Adipocyte (in vitro differentiated cells): ENCODE data around the gene PSPH.
A peak's percentile ranks its signal among the peaks of the same experiment; 100 is the strongest.

ENCODE experiments used
- DNase-seq: peaks from one replicate; pipeline ENCODE4 v3.0.0-alpha.2; 2015; ENCODE audit warnings: low read depth
- H3K27me3 ChIP-seq: replicated peaks from 2 replicates; pipeline ENCODE4 v1.7.0; 2013; ENCODE audit warnings: mild to moderate bottlenecking, low read length, moderate library complexity; ENCODE audit not compliant: control insufficient read depth, insufficient read depth
- H3K36me3 ChIP-seq: 2 replicates; pipeline ENCODE4 v1.7.0; 2013; ENCODE audit warnings: low read length, mild to moderate bottlenecking, moderate library complexity; ENCODE audit not compliant: control insufficient read depth, insufficient read depth, severe bottlenecking
- H3K4me1 ChIP-seq: 2 replicates; pipeline ENCODE4 v1.7.0; 2013; ENCODE audit warnings: mild to moderate bottlenecking, low read length, moderate library complexity; ENCODE audit not compliant: control insufficient read depth, insufficient read depth
- H3K4me3 ChIP-seq: 2 replicates; pipeline ENCODE4 v1.7.0; 2013; ENCODE audit warnings: mild to moderate bottlenecking, low read length, moderate library complexity
- H3K9ac ChIP-seq: 2 replicates; pipeline ENCODE4 v1.7.0; 2013; ENCODE audit warnings: mild to moderate bottlenecking, low read length, moderate library complexity
- H3K9me3 ChIP-seq: 2 replicates; pipeline ENCODE4 v1.7.0; 2013; ENCODE audit warnings: mild to moderate bottlenecking, low read length, moderate library complexity; ENCODE audit not compliant: control insufficient read depth

The PSPH gene

GRCh38 chr7:55996856-55997500 is 54.3 kb downstream of the PSPH start:
- Histone ChIP-seq H3K4me3 (no peak overlapping the region), H3K36me3 (peaks cover 50% of the 10 kb centered on the region), H3K4me1 (peaks cover 6% of the 10 kb centered on the region), H3K9ac (no peak overlapping the region), H3K27me3 (no peaks in the 10 kb centered on the region), H3K9me3 (no peaks in the 10 kb centered on the region)
- DNase-seq: no peak

DNA sequence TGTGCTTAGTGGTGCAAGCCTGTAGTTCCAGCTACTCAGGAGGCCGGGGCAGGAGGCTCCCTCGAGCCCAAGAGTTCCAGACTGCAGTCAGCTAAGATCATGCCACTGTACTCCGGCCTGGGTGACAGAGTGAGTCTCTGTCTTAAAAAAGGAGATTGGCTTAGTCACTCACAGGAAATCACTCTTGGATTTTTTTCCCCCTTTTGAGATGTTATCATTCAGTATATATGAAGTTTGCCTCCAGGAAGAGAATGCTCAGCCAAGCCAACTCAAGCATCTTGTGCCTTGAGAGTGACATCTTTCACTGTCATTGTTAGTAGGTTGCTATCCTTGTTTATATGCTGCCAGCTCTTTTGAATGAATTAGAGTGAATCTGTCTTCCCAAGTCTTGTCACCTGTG is 58.9 kb downstream of the PSPH start:
- H3K4me1 ChIP-seq: no peaks in the 10 kb centered on the region
- H3K9me3 ChIP-seq: no peaks in the 10 kb centered on the region
- H3K36me3 ChIP-seq: peaks cover 55% of the 10 kb centered on the region
- no peak overlapping the region for H3K9ac ChIP-seq
- no peak overlapping the region for H3K4me3 ChIP-seq
- DNase-seq: no peak
- no peaks in the 10 kb centered on the region for H3K27me3 ChIP-seq

DNA sequence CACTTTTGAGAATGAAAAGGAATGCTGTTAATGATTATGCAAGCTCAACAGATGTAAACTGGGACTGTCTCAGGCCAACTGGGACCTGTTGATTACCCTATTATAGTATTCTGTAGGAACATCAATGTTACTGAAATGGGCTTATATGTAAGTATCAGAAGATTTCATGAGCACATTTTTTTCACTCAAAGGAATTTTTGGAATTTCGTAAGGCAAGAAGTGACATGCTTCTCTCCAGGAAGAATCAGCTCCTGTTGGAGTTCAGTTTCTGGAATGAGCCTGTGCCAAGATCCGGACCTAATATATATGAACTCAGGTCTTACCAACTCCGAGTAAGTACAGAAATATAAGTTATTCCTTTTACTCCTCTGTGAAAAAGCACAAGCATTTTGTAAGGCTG is 67.7 kb downstream of the PSPH start:
- peaks cover 76% of the 10 kb centered on the region for H3K36me3 ChIP-seq
- no peaks in the 10 kb centered on the region for H3K4me1 ChIP-seq
- no peaks in the 10 kb centered on the region for H3K27me3 ChIP-seq

DNA sequence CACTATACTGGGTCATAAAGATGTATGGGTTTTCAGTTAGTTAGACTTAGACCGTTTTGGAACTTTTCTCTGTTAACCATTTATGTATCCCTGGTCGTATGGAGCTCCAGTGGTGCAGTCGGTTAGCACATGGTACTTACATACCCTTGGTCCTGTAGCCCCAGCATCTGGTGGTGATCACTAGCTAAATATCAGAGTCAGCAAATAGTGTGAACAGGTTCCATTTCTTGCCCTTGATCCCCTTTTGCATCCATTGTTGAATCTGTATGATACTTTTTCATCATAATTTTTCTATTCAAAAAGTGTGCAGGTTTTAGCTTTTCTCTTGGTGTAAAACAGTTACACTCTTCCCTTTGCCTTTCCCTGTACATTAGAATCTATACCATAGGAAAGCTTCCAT is 71.0 kb downstream of the PSPH start:
- DNase-seq: no peak
- peaks cover 5% of the 10 kb centered on the region for H3K4me1 ChIP-seq
- H3K36me3 ChIP-seq: peaks cover 70% of the 10 kb centered on the region
- H3K4me3 ChIP-seq: no peak overlapping the region
- no peak overlapping the region for H3K9ac ChIP-seq
- no peaks in the 10 kb centered on the region for H3K27me3 ChIP-seq
- H3K9me3 ChIP-seq: no peaks in the 10 kb centered on the region

More for the DNA sequence above, 67.7 kb downstream of the PSPH start:
- DNase-seq: no peak
- no peaks in the 10 kb centered on the region for H3K9me3 ChIP-seq
- H3K9ac ChIP-seq: no peak overlapping the region
- H3K4me3 ChIP-seq: no peak overlapping the region

GRCh38 chr7:55977831-55978230 is 73.4 kb downstream of the PSPH start:
- Histone ChIP-seq H3K4me1 (peaks cover 5% of the 10 kb centered on the region), H3K36me3 (peaks cover 45% of the 10 kb centered on the region), H3K9ac (no peak overlapping the region), H3K27me3 (no peaks in the 10 kb centered on the region), H3K4me3 (no peak overlapping the region), H3K9me3 (no peaks in the 10 kb centered on the region)
- DNase-seq: peak; percentile 70

GRCh38 chr7:55975988-55976633 is 75.1 kb downstream of the PSPH start:
- Histone ChIP-seq H3K9me3 (no peaks in the 10 kb centered on the region), H3K4me1 (peaks cover 5% of the 10 kb centered on the region), H3K27me3 (no peaks in the 10 kb centered on the region), H3K4me3 (no peak overlapping the region), H3K9ac (no peak overlapping the region), H3K36me3 (peaks cover 29% of the 10 kb centered on the region)
- no peak for DNase-seq

- Histone ChIP-seq H3K4me3 (no peak overlapping the region), H3K4me1 (peaks cover 5% of the 10 kb centered on the region), H3K9me3 (no peaks in the 10 kb centered on the region), H3K27me3 (no peaks in the 10 kb centered on the region), H3K9ac (no peak overlapping the region), H3K36me3 (peaks cover 10% of the 10 kb centered on the region)
- DNase-seq: no peak
Measured at GRCh38 chr7:55973747-55974250, 77.4 kb downstream of the PSPH start.

DNA sequence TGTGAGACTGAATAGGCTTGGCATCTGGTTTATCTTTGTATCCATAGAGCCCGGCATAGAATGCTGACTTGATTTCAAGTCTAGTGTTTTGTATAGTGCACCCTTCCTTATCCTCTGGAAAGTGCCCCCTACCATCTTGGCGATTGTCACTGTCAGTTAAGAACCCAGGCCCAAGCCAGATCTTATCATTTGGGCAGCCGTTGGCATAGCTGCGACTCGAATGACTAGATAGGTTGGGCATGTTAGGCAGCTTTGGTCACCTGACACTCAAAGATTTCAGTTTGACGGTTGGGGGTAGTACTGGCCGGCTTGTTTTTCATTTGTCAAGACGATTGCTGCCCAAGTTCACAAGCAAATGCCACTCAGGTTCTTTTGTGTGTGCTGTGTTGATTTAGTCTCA is 80.3 kb downstream of the PSPH start:
- Histone ChIP-seq H3K36me3 (peaks cover 9% of the 10 kb centered on the region), H3K4me3 (no peak overlapping the region), H3K27me3 (no peaks in the 10 kb centered on the region), H3K4me1 (peaks cover under 1% of the 10 kb centered on the region), H3K9me3 (no peaks in the 10 kb centered on the region), H3K9ac (no peak overlapping the region)
- DNase-seq: no peak

DNA sequence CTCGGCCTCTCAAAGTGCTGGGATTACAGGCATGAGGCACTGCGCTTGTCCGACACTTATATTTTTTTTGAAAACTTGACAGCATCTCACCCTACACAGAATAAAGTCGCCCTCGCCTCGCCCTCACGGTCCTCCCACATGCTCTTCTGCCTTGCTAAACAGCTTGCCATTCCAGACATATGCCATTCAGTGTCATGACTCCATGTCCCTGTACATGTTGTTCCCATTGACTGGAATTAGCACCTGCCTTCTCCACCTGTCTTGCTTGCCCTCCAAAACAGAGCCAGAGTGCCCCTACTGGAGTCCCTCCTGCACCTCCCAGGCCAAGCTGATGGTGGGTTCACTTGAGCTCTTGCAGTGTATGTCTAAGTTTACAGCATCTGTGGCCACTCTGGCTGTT is 80.7 kb downstream of the PSPH start:
- peaks cover 9% of the 10 kb centered on the region for H3K36me3 ChIP-seq
- no peak for DNase-seq

DNA sequence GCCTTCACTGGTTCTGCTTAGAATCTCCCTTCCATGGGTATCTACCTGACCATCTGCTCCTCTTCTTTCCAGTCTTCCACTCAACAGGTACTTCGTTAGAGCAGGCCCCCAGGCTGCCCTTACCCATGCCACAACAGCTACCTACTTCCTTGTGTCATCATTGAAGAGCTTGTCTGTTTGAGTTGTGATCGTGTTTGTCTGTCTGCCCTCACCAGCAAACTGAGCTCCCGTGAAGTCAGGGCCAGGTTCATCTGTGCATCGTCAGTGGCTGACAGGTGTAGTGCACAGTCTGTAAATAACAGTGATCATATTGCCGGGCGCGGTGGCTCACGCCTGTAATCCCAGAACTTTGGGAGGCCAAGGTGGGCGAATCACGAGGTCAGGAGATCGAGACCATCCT is 81.9 kb downstream of the PSPH start:
- H3K9me3 ChIP-seq: no peaks in the 10 kb centered on the region
- H3K4me3 ChIP-seq: no peak overlapping the region
- H3K9ac ChIP-seq: no peak overlapping the region
- peaks cover 4% of the 10 kb centered on the region for H3K4me1 ChIP-seq
- peaks cover 9% of the 10 kb centered on the region for H3K36me3 ChIP-seq
- DNase-seq: no peak
- no peaks in the 10 kb centered on the region for H3K27me3 ChIP-seq

More for the DNA sequence above, 80.7 kb downstream of the PSPH start:
- Histone ChIP-seq H3K4me3 (no peak overlapping the region), H3K27me3 (no peaks in the 10 kb centered on the region), H3K4me1 (peaks cover 4% of the 10 kb centered on the region), H3K9me3 (no peaks in the 10 kb centered on the region), H3K9ac (no peak overlapping the region)

GRCh38 chr7:55966851-55967250 is 84.4 kb downstream of the PSPH start:
- Histone ChIP-seq H3K9ac (no peak overlapping the region), H3K36me3 (peaks cover 9% of the 10 kb centered on the region), H3K4me1 (peaks cover 9% of the 10 kb centered on the region), H3K9me3 (no peaks in the 10 kb centered on the region), H3K4me3 (no peak overlapping the region), H3K27me3 (no peaks in the 10 kb centered on the region)
- DNase-seq: no peak
